ENCODE data around the gene STYK1. TPM values are rescaled to one million over a fixed set of nuclear protein-coding genes. Genes with fewer than 3 reads are reported as not detected.
"Not testable (repeated sequence)": the region's sequence is repeated elsewhere in the genome, so short reads cannot be mapped to it uniquely, and the experiment has no call there.

STYK1 gene
- total RNA-seq, 1 experiment from 2014 or later: 8.4 TPM

DNA sequence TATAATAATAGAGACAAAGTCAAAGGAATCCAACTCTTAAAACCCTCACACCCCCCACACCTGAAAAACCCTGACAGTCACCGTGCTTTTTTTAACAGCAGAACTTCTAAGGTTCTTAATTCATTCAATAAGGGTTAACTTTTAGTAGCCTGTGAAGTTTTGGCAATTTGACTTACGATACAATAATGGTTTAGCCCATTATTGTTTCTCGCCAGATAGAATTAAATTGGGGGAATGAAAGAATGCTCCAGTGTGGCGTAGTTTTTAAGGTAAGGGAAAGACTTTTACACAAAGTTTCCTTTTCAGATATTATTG is 59.8 kb downstream of the STYK1 start:
- Mint-ChIP-seq H3K27ac (ENCODE audit: unreplicated experiment) (peak overlapping the region; percentile 100), H3K9me3 (ENCODE audit: low read depth, unreplicated experiment) (no peaks in the 10 kb centered on the region), H3K36me3 (ENCODE audit: insufficient read depth, unreplicated experiment) (peaks cover 34% of the 10 kb centered on the region), H3K4me1 (ENCODE audit: low read depth, unreplicated experiment) (peaks cover 21% of the 10 kb centered on the region), H3K27me3 (ENCODE audit: unreplicated experiment) (no peaks in the 10 kb centered on the region), H3K4me3 (ENCODE audit: low read depth, unreplicated experiment) (peak overlapping the region; percentile 93)
- no TSS peak for BruUV-seq (replicated peaks)
- intact Hi-C loops (cut with micrococcal nuclease; ENCODE audit: unreplicated experiment): loop anchor here (5.0 kb wide), 1 partner anchor 138 kb away; no protein-coding TSS in a partner anchor
- CTCF ChIA-PET: no interaction called here
- no peak for TF ChIP-seq CTCF (IDR thresholded peaks at IDR 0.05; ENCODE audit: unreplicated experiment)
- DNase-seq: no peak

GRCh38 chr12:10613349-10614055 is 60.4 kb downstream of the STYK1 start, which contains the start of gene MAGOHB:
Gene MAGOHB (minus strand): TSS chr12:10613609. CDS start chr12:10613532, 77 bp downstream.
- peak; percentile 98 for DNase-seq
- BruUV-seq (replicated peaks): TSS peak; percentile 99
- CTCF ChIA-PET: no interaction called here
- no peaks in the 10 kb centered on the region for H3K27me3 Mint-ChIP-seq (ENCODE audit: unreplicated experiment)
- H3K4me1 Mint-ChIP-seq (ENCODE audit: low read depth, unreplicated experiment): peaks cover 21% of the 10 kb centered on the region
- no peaks in the 10 kb centered on the region for H3K9me3 Mint-ChIP-seq (ENCODE audit: low read depth, unreplicated experiment)
- peak within 1 kb of the TSS; percentile 100 for H3K27ac Mint-ChIP-seq (ENCODE audit: unreplicated experiment)
- TF ChIP-seq CTCF (IDR thresholded peaks at IDR 0.05; ENCODE audit: unreplicated experiment): no peak
- intact Hi-C loops (cut with micrococcal nuclease; ENCODE audit: unreplicated experiment): loop anchor here (2.0 to 5.0 kb wide), 2 partner anchors 59 to 139 kb away; no protein-coding TSS in a partner anchor
- H3K4me3 Mint-ChIP-seq (ENCODE audit: low read depth, unreplicated experiment): peak within 1 kb of the TSS; percentile 93
- H3K36me3 Mint-ChIP-seq (ENCODE audit: insufficient read depth, unreplicated experiment): peaks cover 34% of the 10 kb centered on the region

DNA sequence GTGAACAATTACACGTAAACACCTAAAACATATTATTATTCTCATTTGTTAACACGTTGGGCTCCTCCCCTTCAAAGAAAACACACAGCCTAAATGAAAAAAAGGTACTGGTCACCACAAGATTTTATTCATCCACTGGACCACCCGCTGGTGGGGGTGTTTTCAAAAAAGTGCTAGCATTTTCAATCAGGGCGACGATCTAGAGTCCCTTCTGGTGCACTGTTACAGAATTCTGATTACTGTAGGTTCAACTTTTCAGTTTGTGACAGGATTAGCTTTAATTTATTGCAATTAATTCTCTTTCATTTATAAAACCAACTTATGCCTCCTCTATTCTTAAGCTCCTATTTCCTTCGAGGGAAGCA is 60.9 kb downstream of the STYK1 start:
- no peak for TF ChIP-seq CTCF (IDR thresholded peaks at IDR 0.05; ENCODE audit: unreplicated experiment)
- no peak for DNase-seq
- H3K36me3 Mint-ChIP-seq (ENCODE audit: insufficient read depth, unreplicated experiment): peaks cover 34% of the 10 kb centered on the region

GRCh38 chr12:10612110-10612509 is 61.7 kb downstream of the STYK1 start:
- Mint-ChIP-seq H3K27me3 (ENCODE audit: unreplicated experiment) (no peaks in the 10 kb centered on the region), H3K4me3 (ENCODE audit: low read depth, unreplicated experiment) (peak overlapping the region; percentile 93), H3K9me3 (ENCODE audit: low read depth, unreplicated experiment) (no peaks in the 10 kb centered on the region), H3K27ac (ENCODE audit: unreplicated experiment) (no peak overlapping the region), H3K36me3 (ENCODE audit: insufficient read depth, unreplicated experiment) (peaks cover 34% of the 10 kb centered on the region), H3K4me1 (ENCODE audit: low read depth, unreplicated experiment) (peaks cover 21% of the 10 kb centered on the region)
- CTCF ChIA-PET: no interaction called here
- no peak for DNase-seq
- intact Hi-C loops (cut with micrococcal nuclease; ENCODE audit: unreplicated experiment): loop anchor here (2.0 to 5.0 kb wide), 2 partner anchors 61 to 140 kb away; no protein-coding TSS in a partner anchor
- TF ChIP-seq CTCF (IDR thresholded peaks at IDR 0.05; ENCODE audit: unreplicated experiment): no peak
- no TSS peak for BruUV-seq (replicated peaks)

More for the DNA sequence above, 60.9 kb downstream of the STYK1 start:
- Mint-ChIP-seq H3K4me1 (ENCODE audit: low read depth, unreplicated experiment) (peaks cover 21% of the 10 kb centered on the region), H3K4me3 (ENCODE audit: low read depth, unreplicated experiment) (peak overlapping the region; percentile 93), H3K27ac (ENCODE audit: unreplicated experiment) (peak overlapping the region; percentile 100), H3K27me3 (ENCODE audit: unreplicated experiment) (no peaks in the 10 kb centered on the region), H3K9me3 (ENCODE audit: low read depth, unreplicated experiment) (no peaks in the 10 kb centered on the region)
- BruUV-seq (replicated peaks): TSS peak; percentile 79
- intact Hi-C loops (cut with micrococcal nuclease; ENCODE audit: unreplicated experiment): loop anchor here (2.0 to 5.0 kb wide), 2 partner anchors 60 to 139 kb away; no protein-coding TSS in a partner anchor
- CTCF ChIA-PET: no interaction called here

DNA sequence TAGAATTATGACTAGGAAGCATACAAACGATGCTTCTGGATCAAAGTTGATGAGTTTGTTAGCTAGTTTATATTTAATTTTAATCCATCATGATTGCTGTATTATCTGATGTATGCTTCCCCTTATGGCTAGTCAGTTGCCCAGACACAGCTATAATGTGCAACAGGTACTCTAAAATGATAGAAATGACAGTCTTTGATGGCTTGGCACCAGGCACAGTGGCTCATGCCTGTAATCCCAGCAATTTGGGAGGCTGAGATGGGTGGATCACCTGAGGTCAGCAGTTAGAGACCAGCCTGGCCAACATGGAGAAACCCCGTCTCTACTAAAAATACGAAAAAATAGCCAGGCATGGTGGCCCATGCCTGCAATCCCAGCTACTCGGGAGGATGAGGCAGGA is 62.6 kb downstream of the STYK1 start:
- H3K27me3 Mint-ChIP-seq (ENCODE audit: unreplicated experiment); H3K4me3 Mint-ChIP-seq (ENCODE audit: low read depth, unreplicated experiment); H3K9me3 Mint-ChIP-seq (ENCODE audit: low read depth, unreplicated experiment); H3K27ac Mint-ChIP-seq (ENCODE audit: unreplicated experiment); DNase-seq; BruUV-seq (replicated peaks); CTCF ChIA-PET: not testable (repeated sequence)
- Mint-ChIP-seq H3K36me3 (ENCODE audit: insufficient read depth, unreplicated experiment) (peaks cover 35% of the 10 kb centered on the region), H3K4me1 (ENCODE audit: low read depth, unreplicated experiment) (peaks cover 21% of the 10 kb centered on the region)
- intact Hi-C loops (cut with micrococcal nuclease; ENCODE audit: unreplicated experiment): loop anchor here (5.0 kb wide), 1 partner anchor 141 kb away; no protein-coding TSS in a partner anchor

All from Calu3 (cell line).